Right cardiac atrium (tissue), 5 donors: ENCODE measurements around the gene PIWIL4. TPM values are rescaled to one million over a fixed set of nuclear protein-coding genes. Genes with fewer than 3 reads are reported as not detected.
"Not testable (repeated sequence)": the region's sequence is repeated elsewhere in the genome, so short reads cannot be mapped to it uniquely, and the experiment has no call there.

ENCODE experiments used
- ATAC-seq, 2 donors: fragments of 200-7000 bp; cut with Tn5 transposase; one replicate each; pipeline versions ENCODE4 v1.8.0 to v1.9.1; 2020; ENCODE audit warnings: moderate library complexity in 2 of 2, mild to moderate bottlenecking in 1 of 2
- DNase-seq, 3 donors: peaks; one replicate each; pipeline ENCODE4 v3.0.0-alpha.2; 2020
- H3K27ac ChIP-seq: one replicate; pipeline ENCODE4 v1.5.1; 2013; ENCODE audit warnings: mild to moderate bottlenecking, low read length, control low read depth, moderate library complexity
- H3K27me3 ChIP-seq: one replicate; pipeline ENCODE4 v1.6.1; 2013; ENCODE audit not compliant: control insufficient read depth, insufficient read depth
- H3K4me1 ChIP-seq: one replicate; pipeline ENCODE4 v1.6.1; 2013; ENCODE audit warnings: low read length; ENCODE audit not compliant: control insufficient read depth, insufficient read depth
- H3K4me3 ChIP-seq: one replicate; pipeline ENCODE4 v1.5.1; 2013; ENCODE audit warnings: low read length, control low read depth
- H3K9me3 ChIP-seq: one replicate; pipeline ENCODE4 v1.6.1; 2013; ENCODE audit warnings: low read length; ENCODE audit not compliant: control insufficient read depth
- WGBS: extraction: QIAGEN DNeasy Blood & Tissue Kit; methylation state at CpG from one replicate; pipeline ENCODE4 v1.1.7; 2013; 5-methylcytosine and 5-hydroxymethylcytosine counted together
- intact Hi-C, 4 donors: fragments of 100-400 bp; cut with DNase I; formaldehyde crosslinking; loops; one replicate each; pipeline versions ENCODE4 v1.11.0 to v1.14.0; 2022 to 2023
- polyA plus RNA-seq: library from polyadenylated mRNA; stranded (reverse); fragments of 200-250 nt; gene quantifications from one replicate; pipeline ENCODE4 v1.2.3, GENCODE V29; 2013
- total RNA-seq, 4 donors: library from RNA; stranded (reverse); fragmentation: NEBNext Ultra II Directional; extraction: Animal tissue kit (Norgen Biotek cat#: 25700); gene quantifications; one replicate each; pipeline ENCODE4 v1.2.1, GENCODE V29; 2021
- donor health status: healthy with polysubstance abuse.
- donor health status: DM: no; HTN: yes; CAD: no.
- donor health status: DM: no; HTN: no; CAD: no.
- donor health status: DM: no; HTN: yes; CAD: no; lungs with severe emphysema.
- donor health status: DM: yes; HTN: yes; CAD: no.

PIWIL4 gene
- total and polyA plus RNA-seq, 5 donors, result 1.1 to 3.5 (median 1.6) TPM

- 94% methylated on average over 5 of the region's 5 CpGs for WGBS
- no peak overlapping the region for H3K27ac ChIP-seq
- intact Hi-C loops, result no loop called here
- no peak for DNase-seq
- no peak overlapping the region for H3K4me3 ChIP-seq
- no peak for ATAC-seq
- no peaks in the 10 kb centered on the region for H3K4me1 ChIP-seq
- H3K9me3 ChIP-seq, result no peaks in the 10 kb centered on the region
- H3K27me3 ChIP-seq, result no peaks in the 10 kb centered on the region
These were observed 1.0 kb downstream of the PIWIL4 start for GRCh38 chr11:94568200-94568599.

- Histone ChIP-seq H3K4me1 (no peaks in the 10 kb centered on the region), H3K9me3 (no peaks in the 10 kb centered on the region), H3K27me3 (no peaks in the 10 kb centered on the region), H3K27ac (no peak overlapping the region), H3K4me3 (no peak overlapping the region)
- no peak for DNase-seq
- intact Hi-C loops, result no loop called here
- 79% methylated on average over 4 of the region's 4 CpGs for WGBS
- no peak for ATAC-seq
These were observed 1.5 kb downstream of the PIWIL4 start for GRCh38 chr11:94568717-94569116.

GRCh38 chr11:94572975-94573374, 5.8 kb downstream of the PIWIL4 start:
- not testable (repeated sequence) for H3K27me3 ChIP-seq

GRCh38 chr11:94574193-94574961, 7.2 kb downstream of the PIWIL4 start:
- WGBS, result 74% methylated on average over 13 of the region's 13 CpGs
- ATAC-seq (peak in 1 of 2 donors; percentile 18), DNase-seq (peak in 2 of 3 donors; percentile 35 to 50)
- intact Hi-C loops, result no loop called here
- H3K27ac ChIP-seq, result no peak overlapping the region
- H3K9me3 ChIP-seq, result no peaks in the 10 kb centered on the region
- no peaks in the 10 kb centered on the region for H3K27me3 ChIP-seq
- no peaks in the 10 kb centered on the region for H3K4me1 ChIP-seq
- no peak overlapping the region for H3K4me3 ChIP-seq

More at GRCh38 chr11:94572975-94573374, 5.8 kb downstream of the PIWIL4 start:
- H3K9me3 ChIP-seq, ATAC-seq, H3K4me3 ChIP-seq, H3K4me1 ChIP-seq, intact Hi-C loops, DNase-seq, H3K27ac ChIP-seq: not testable (repeated sequence)
- 79% methylated on average over 2 of the region's 2 CpGs for WGBS

GRCh38 chr11:94576306-94576705, 9.1 kb downstream of the PIWIL4 start:
- Histone ChIP-seq H3K27ac (no peak overlapping the region), H3K4me1 (no peaks in the 10 kb centered on the region), H3K4me3 (no peak overlapping the region), H3K27me3 (no peaks in the 10 kb centered on the region), H3K9me3 (no peaks in the 10 kb centered on the region)
- 88% methylated on average over 5 of the region's 5 CpGs for WGBS
- DNase-seq, result no peak
- ATAC-seq, result no peak
- intact Hi-C loops, result no loop called here

GRCh38 chr11:94577841-94578240, 10.7 kb downstream of the PIWIL4 start:
- Histone ChIP-seq H3K4me1 (no peaks in the 10 kb centered on the region), H3K4me3 (no peak overlapping the region), H3K9me3 (no peaks in the 10 kb centered on the region), H3K27ac (no peak overlapping the region), H3K27me3 (no peaks in the 10 kb centered on the region)
- 72% methylated on average over 3 of the region's 3 CpGs for WGBS
- DNase-seq (no peak), ATAC-seq (no peak)
- intact Hi-C loops, result no loop called here

GRCh38 chr11:94581926-94582325, 14.8 kb downstream of the PIWIL4 start:
- Histone ChIP-seq H3K9me3 (no peaks in the 10 kb centered on the region), H3K4me3 (no peak overlapping the region), H3K27me3 (no peaks in the 10 kb centered on the region), H3K27ac (no peak overlapping the region), H3K4me1 (no peaks in the 10 kb centered on the region)
- WGBS, result 87% methylated on average over 1 of the region's 1 CpG
- intact Hi-C loops, result no loop called here
- ATAC-seq, result no peak
- DNase-seq, result no peak

GRCh38 chr11:94583213-94583865, 16.2 kb downstream of the PIWIL4 start:
- no peaks in the 10 kb centered on the region for H3K4me1 ChIP-seq
- H3K9me3 ChIP-seq, result no peaks in the 10 kb centered on the region
- DNase-seq (no peak), ATAC-seq (no peak)
- H3K27ac ChIP-seq, result no peak overlapping the region
- intact Hi-C loops, result no loop called here
- WGBS, result 77% methylated on average over 4 of the region's 4 CpGs
- H3K4me3 ChIP-seq, result no peak overlapping the region
- H3K27me3 ChIP-seq, result no peaks in the 10 kb centered on the region

- Histone ChIP-seq H3K4me1 (no peaks in the 10 kb centered on the region), H3K27me3 (no peaks in the 10 kb centered on the region), H3K9me3 (no peaks in the 10 kb centered on the region), H3K27ac (no peak overlapping the region), H3K4me3 (no peak overlapping the region)
- intact Hi-C loops, result no loop called here
- no peak for ATAC-seq
- WGBS, result 67% methylated on average over 3 of the region's 3 CpGs
- no peak for DNase-seq
These were observed 16.8 kb downstream of the PIWIL4 start for GRCh38 chr11:94583866-94584500.

- no peaks in the 10 kb centered on the region for H3K4me1 ChIP-seq
- H3K27me3 ChIP-seq, result no peaks in the 10 kb centered on the region
- no peak overlapping the region for H3K4me3 ChIP-seq
- ATAC-seq, result no peak
- H3K9me3 ChIP-seq, result no peaks in the 10 kb centered on the region
- no peak for DNase-seq
- intact Hi-C loops, result no loop called here
- WGBS, result 97% methylated on average over 5 of the region's 5 CpGs
- H3K27ac ChIP-seq, result no peak overlapping the region
These were observed 17.8 kb downstream of the PIWIL4 start for GRCh38 chr11:94584978-94585377.

GRCh38 chr11:94585399-94585798, 18.2 kb downstream of the PIWIL4 start:
- Histone ChIP-seq H3K27ac (no peak overlapping the region), H3K9me3 (no peaks in the 10 kb centered on the region), H3K4me1 (no peaks in the 10 kb centered on the region), H3K4me3 (no peak overlapping the region), H3K27me3 (no peaks in the 10 kb centered on the region)
- DNase-seq (no peak), ATAC-seq (no peak)
- WGBS, result 92% methylated on average over 3 of the region's 3 CpGs
- intact Hi-C loops, result no loop called here
